Nephron (organoid): ENCODE data around the gene NMNAT2.
A peak's percentile ranks its signal among the peaks of the same experiment; 100 is the strongest.

Experiments
- H3K27ac Mint-ChIP-seq, 3 experiments: 2 replicates each; pipeline ENCODE4 v1.8.0; 2020; ENCODE audit warnings: mixed read lengths in 3 of 3, mild to moderate bottlenecking in 2 of 3, moderate library complexity in 1 of 3
- H3K27me3 Mint-ChIP-seq: 2 replicates; pipeline ENCODE4 v1.8.0; 2021; ENCODE audit warnings: low read depth, mild to moderate bottlenecking, moderate library complexity, mixed read lengths
- H3K36me3 Mint-ChIP-seq: 2 replicates; pipeline ENCODE4 v1.8.0; 2020; ENCODE audit warnings: low read depth, mixed read lengths
- H3K4me1 Mint-ChIP-seq: 2 replicates; pipeline ENCODE4 v1.8.0; 2020; ENCODE audit warnings: mixed read lengths
- H3K4me3 Mint-ChIP-seq, 3 experiments: 2 replicates each; pipeline ENCODE4 v1.8.0; 2020; ENCODE audit warnings: mild to moderate bottlenecking in 3 of 3, mixed read lengths in 3 of 3, moderate library complexity in 2 of 3
- H3K9me3 Mint-ChIP-seq: 2 replicates; pipeline ENCODE4 v1.8.0; 2020; ENCODE audit warnings: mixed read lengths
- CTCF ChIP-seq, 3 experiments: fragments of 200-600 bp; sonication (generic); IDR thresholded peaks; one replicate each; pipeline ENCODE4 v1.5.0; 2021; ENCODE audit warnings: antibody characterized with exemption in 3 of 3; ENCODE audit not compliant: unreplicated experiment in 3 of 3

NMNAT2 gene

GRCh38 chr1:183288583-183288982, 129.6 kb downstream of the NMNAT2 start:
- Mint-ChIP-seq H3K27ac (peak overlapping the region in 1 of 3 experiments; percentile 46), H3K36me3 (no peaks in the 10 kb centered on the region), H3K27me3 (peaks cover 10% of the 10 kb centered on the region), H3K9me3 (no peaks in the 10 kb centered on the region), H3K4me3 (no peak overlapping the region), H3K4me1 (peaks cover 38% of the 10 kb centered on the region)
- no peak for TF ChIP-seq CTCF (IDR thresholded peaks at IDR 0.05; ENCODE audit: unreplicated experiment in 3 of 3)

- no peak for TF ChIP-seq CTCF (IDR thresholded peaks at IDR 0.05; ENCODE audit: unreplicated experiment in 3 of 3)
- H3K9me3 Mint-ChIP-seq, result no peaks in the 10 kb centered on the region
- H3K36me3 Mint-ChIP-seq, result no peaks in the 10 kb centered on the region
- H3K4me3 Mint-ChIP-seq, result no peak overlapping the region
- peaks cover 12% of the 10 kb centered on the region for H3K27me3 Mint-ChIP-seq
- peak overlapping the region in 1 of 3 experiments; percentile 13 for H3K27ac Mint-ChIP-seq
- peaks cover 47% of the 10 kb centered on the region for H3K4me1 Mint-ChIP-seq
Measured at GRCh38 chr1:183287191-183287675, 130.9 kb downstream of the NMNAT2 start.

GRCh38 chr1:183285746-183286145, 132.4 kb downstream of the NMNAT2 start:
- Mint-ChIP-seq H3K4me3 (no peak overlapping the region), H3K27me3 (peaks cover 22% of the 10 kb centered on the region), H3K36me3 (no peaks in the 10 kb centered on the region), H3K27ac (peak overlapping the region in 1 of 3 experiments; percentile 80), H3K9me3 (no peaks in the 10 kb centered on the region), H3K4me1 (peaks cover 50% of the 10 kb centered on the region)
- no peak for TF ChIP-seq CTCF (IDR thresholded peaks at IDR 0.05; ENCODE audit: unreplicated experiment in 3 of 3)

GRCh38 chr1:183285256-183285655, 132.9 kb downstream of the NMNAT2 start:
- no peaks in the 10 kb centered on the region for H3K36me3 Mint-ChIP-seq
- peaks cover 50% of the 10 kb centered on the region for H3K4me1 Mint-ChIP-seq
- peak overlapping the region in 1 of 3 experiments; percentile 80 for H3K27ac Mint-ChIP-seq
- TF ChIP-seq CTCF (IDR thresholded peaks at IDR 0.05; ENCODE audit: unreplicated experiment in 3 of 3), result no peak
- H3K9me3 Mint-ChIP-seq, result no peaks in the 10 kb centered on the region
- peaks cover 22% of the 10 kb centered on the region for H3K27me3 Mint-ChIP-seq
- H3K4me3 Mint-ChIP-seq, result no peak overlapping the region

- Mint-ChIP-seq H3K27me3 (peaks cover 22% of the 10 kb centered on the region), H3K9me3 (no peaks in the 10 kb centered on the region), H3K4me1 (peaks cover 52% of the 10 kb centered on the region), H3K4me3 (no peak overlapping the region), H3K36me3 (no peaks in the 10 kb centered on the region), H3K27ac (peak overlapping the region in 1 of 3 experiments; percentile 80)
- TF ChIP-seq CTCF (IDR thresholded peaks at IDR 0.05; ENCODE audit: unreplicated experiment in 3 of 3), result no peak
Measured at GRCh38 chr1:183284086-183284485, 134.1 kb downstream of the NMNAT2 start.

GRCh38 chr1:183283286-183283685, 134.9 kb downstream of the NMNAT2 start:
- H3K27ac Mint-ChIP-seq, result peak overlapping the region in 2 of 3 experiments; percentile 53 to 67
- no peaks in the 10 kb centered on the region for H3K9me3 Mint-ChIP-seq
- peaks cover 60% of the 10 kb centered on the region for H3K4me1 Mint-ChIP-seq
- no peak for TF ChIP-seq CTCF (IDR thresholded peaks at IDR 0.05; ENCODE audit: unreplicated experiment in 3 of 3)
- H3K4me3 Mint-ChIP-seq, result peak overlapping the region in 1 of 3 experiments; percentile 16
- H3K27me3 Mint-ChIP-seq, result peaks cover 22% of the 10 kb centered on the region
- no peaks in the 10 kb centered on the region for H3K36me3 Mint-ChIP-seq
